Vagina (tissue), 2 donors: ENCODE data around the gene TAGLN2.

ENCODE experiments used
- CTCF ChIP-seq, 3 experiments: fragments of 450-650 bp in 2 of 3; fragments of 200-600 bp in 1 of 3; sonication (generic) in 1 of 3; IDR thresholded peaks; one replicate each; pipeline ENCODE4 v1.5.1; 2017 to 2019; ENCODE audit warnings: antibody characterized with exemption in 3 of 3, mild to moderate bottlenecking in 2 of 3, moderate library complexity in 2 of 3
- POLR2A ChIP-seq, 2 donors: fragments of 450-650 bp; IDR thresholded peaks; one replicate each; pipeline ENCODE4 v1.6.1; 2017; ENCODE audit warnings: antibody characterized with exemption in 2 of 2, mild to moderate bottlenecking in 2 of 2, moderate library complexity in 2 of 2
- POLR2AphosphoS5 ChIP-seq, 2 donors: sonication (generic); formaldehyde crosslinking; IDR thresholded peaks; one replicate each; pipeline ENCODE4 v1.9.0; 2017; ENCODE audit warnings: antibody characterized with exemption in 2 of 2, mild to moderate bottlenecking in 2 of 2, low read depth in 1 of 2; ENCODE audit not compliant: insufficient read depth in 1 of 2

GRCh38 chr1:159921251-159921650 lies 4.1 kb downstream of the TAGLN2 start:
- no peak for TF ChIP-seq CTCF (IDR thresholded peaks at IDR 0.05)
- TF ChIP-seq POLR2A (IDR thresholded peaks at IDR 0.05): no peak
- TF ChIP-seq POLR2AphosphoS5 (IDR thresholded peaks at IDR 0.05; ENCODE audit: insufficient read depth in 1 of 2, low read depth in 1 of 2): no peak
